ENCODE measurements around the gene MAPK8IP1. TPM values are rescaled to one million over a fixed set of nuclear protein-coding genes. Genes with fewer than 3 reads are reported as not detected.

MAPK8IP1 gene
- total and polyA plus RNA-seq, 8 donors: 21.3 to 49.7 (median 33.5) TPM

DNA sequence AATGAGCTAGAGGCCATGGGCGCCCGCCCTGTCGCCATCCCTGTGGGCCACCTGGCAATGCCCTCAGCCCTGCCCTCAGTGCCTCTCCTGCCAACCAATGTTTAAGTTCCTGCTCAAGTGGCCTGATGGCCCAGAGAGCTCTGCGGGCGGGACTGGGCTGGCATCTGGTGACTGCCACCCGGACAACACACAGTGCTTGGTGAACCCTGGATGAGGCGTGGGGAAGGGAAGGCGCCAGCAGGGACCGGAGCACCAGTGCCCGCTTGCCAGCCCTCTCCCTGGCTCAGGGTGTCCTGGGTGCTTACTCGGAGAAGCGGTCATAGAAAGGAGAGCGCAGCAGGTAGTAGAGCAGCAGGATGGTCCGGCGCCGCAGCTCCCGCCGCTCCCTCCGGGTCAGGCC, 28.1 kb downstream of the MAPK8IP1 start:
- H3K4me3 ChIP-seq: no peak overlapping the region
- intact Hi-C loops (cut with DNase I): loop anchor here in 1 of 3 donors (10.0 kb wide), 1 partner anchor 49 kb away; no protein-coding TSS in a partner anchor
- ATAC-seq (no peak), DNase-seq (no peak), FAIRE-seq (no peak)
- peaks cover 4 to 35% (median 32%) of the 10 kb centered on the region in 3 donors for H3K36me3 ChIP-seq
- no peak overlapping the region for H3K27ac ChIP-seq
- H3K27me3 ChIP-seq: no peaks in the 10 kb centered on the region
- H3K4me1 ChIP-seq: peaks cover 7 to 11% (median 9%) of the 10 kb centered on the region in 3 donors
- TF ChIP-seq, protein P1, sequence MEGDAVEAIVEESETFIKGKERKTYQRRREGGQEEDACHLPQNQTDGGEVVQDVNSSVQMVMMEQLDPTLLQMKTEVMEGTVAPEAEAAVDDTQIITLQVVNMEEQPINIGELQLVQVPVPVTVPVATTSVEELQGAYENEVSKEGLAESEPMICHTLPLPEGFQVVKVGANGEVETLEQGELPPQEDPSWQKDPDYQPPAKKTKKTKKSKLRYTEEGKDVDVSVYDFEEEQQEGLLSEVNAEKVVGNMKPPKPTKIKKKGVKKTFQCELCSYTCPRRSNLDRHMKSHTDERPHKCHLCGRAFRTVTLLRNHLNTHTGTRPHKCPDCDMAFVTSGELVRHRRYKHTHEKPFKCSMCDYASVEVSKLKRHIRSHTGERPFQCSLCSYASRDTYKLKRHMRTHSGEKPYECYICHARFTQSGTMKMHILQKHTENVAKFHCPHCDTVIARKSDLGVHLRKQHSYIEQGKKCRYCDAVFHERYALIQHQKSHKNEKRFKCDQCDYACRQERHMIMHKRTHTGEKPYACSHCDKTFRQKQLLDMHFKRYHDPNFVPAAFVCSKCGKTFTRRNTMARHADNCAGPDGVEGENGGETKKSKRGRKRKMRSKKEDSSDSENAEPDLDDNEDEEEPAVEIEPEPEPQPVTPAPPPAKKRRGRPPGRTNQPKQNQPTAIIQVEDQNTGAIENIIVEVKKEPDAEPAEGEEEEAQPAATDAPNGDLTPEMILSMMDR (IDR thresholded peaks at IDR 0.05): no peak
- WGBS, 2 donors: 93 to 97% methylated on average over 19 of the region's 19 CpGs
- H3K9me3 ChIP-seq: no peaks in the 10 kb centered on the region

DNA sequence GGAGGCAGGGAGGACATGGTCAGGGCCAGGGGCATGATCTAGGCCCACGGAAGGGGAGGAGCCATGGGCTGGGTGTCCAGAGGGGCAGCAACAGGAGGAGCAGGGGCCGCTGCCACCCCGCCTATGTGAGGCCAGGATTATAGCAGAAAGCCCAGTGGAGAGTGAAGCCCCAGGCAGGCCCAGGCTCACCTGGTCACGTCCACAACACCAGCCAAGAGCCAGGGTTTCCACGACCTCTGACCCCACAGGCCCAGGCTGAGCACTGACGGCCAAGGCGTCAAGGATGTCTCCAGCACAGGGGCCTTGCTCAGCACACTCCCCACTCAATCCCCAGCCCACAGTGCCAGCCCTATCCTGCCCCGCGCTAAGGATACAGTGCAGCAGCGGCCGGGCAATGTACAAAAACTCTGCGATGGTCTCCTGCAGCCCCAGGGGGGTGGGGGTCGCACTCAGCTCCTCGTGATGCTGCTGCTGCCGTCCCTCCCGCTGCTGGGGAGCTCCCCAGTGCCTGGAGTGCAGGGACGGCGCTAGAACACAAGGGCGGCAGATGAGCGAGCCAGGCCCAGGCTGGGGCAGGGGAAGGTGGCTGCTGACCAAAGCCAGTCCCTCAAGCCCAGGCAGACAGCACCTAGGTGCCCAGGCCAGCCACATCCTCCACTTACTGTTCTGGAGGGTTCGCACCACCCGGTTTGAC, 28.6 kb downstream of the MAPK8IP1 start:
- FAIRE-seq: no peak

DNA sequence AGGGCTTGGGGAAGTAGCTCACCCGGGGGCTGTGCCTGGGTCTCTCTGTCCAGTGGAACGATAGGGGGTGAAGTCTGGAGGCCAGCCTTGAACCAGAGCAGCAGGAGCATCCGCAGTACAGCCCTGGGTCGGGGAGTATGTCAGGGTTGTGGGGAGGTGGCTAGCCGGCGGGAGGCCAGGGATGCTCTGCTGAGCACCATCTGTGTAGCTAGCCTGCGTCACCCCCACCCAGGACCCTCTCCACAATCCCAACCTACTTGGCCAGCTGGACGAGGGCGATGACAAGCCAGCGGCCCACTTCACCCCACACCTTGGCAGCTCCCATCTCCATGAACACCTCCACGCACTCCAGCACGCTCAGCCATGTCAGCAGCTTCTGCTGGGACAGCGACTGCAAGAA, 30.0 kb downstream of the MAPK8IP1 start:
- Histone ChIP-seq H3K36me3 (peaks cover 2 to 32% (median 24%) of the 10 kb centered on the region in 3 donors), H3K4me3 (no peak overlapping the region), H3K27ac (no peak overlapping the region), H3K27me3 (no peaks in the 10 kb centered on the region), H3K9me3 (no peaks in the 10 kb centered on the region), H3K4me1 (peaks cover 7 to 10% (median 9%) of the 10 kb centered on the region in 3 donors)
- intact Hi-C loops (cut with DNase I): loop anchor here in 1 of 3 donors (10.0 kb wide), 1 partner anchor 51 kb away; no protein-coding TSS in a partner anchor
- 80 to 83% methylated on average over 13 of the region's 13 CpGs for WGBS, 2 donors
- TF ChIP-seq, protein P1 (IDR thresholded peaks at IDR 0.05): no peak
- no peak for FAIRE-seq
- ATAC-seq: no peak
- peak in 2 of 6 donors; percentile 29 to 68 for DNase-seq

More for the DNA sequence above, 28.6 kb downstream of the MAPK8IP1 start:
- H3K4me3 ChIP-seq: no peak overlapping the region
- WGBS, 2 donors: 83% methylated on average over 22 of the region's 22 CpGs
- TF ChIP-seq, protein P1 (IDR thresholded peaks at IDR 0.05): no peak
- H3K4me1 ChIP-seq: peaks cover 7 to 10% (median 9%) of the 10 kb centered on the region in 3 donors
- no peaks in the 10 kb centered on the region for H3K27me3 ChIP-seq
- no peak overlapping the region for H3K27ac ChIP-seq
- no peaks in the 10 kb centered on the region for H3K9me3 ChIP-seq
- intact Hi-C loops (cut with DNase I): loop anchor here in 1 of 3 donors (10.0 kb wide), 1 partner anchor 49 kb away; no protein-coding TSS in a partner anchor
- ATAC-seq (no peak), DNase-seq (peak in 2 of 6 donors; percentile 35 to 66)
- peaks cover 4 to 35% (median 32%) of the 10 kb centered on the region in 3 donors for H3K36me3 ChIP-seq

DNA sequence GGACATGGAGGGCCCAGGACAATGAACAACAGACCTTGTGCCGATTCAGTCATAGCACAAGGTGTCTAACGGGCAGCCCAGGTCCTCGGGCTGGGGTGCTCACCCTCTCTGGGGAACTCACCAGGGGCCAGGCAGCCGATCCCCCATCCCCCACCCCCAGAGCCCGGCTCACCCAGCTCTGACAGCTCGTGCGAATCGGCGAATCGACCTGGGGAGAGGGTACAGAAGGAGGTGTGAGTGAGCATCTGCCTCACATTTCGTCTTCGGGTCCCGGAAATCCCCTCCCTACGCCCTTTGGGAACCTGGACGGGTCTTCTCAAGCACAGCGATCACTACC, 31.8 kb downstream of the MAPK8IP1 start:
- no peaks in the 10 kb centered on the region for H3K27me3 ChIP-seq
- FAIRE-seq: no peak
- TF ChIP-seq, protein P1 (IDR thresholded peaks at IDR 0.05): no peak
- H3K9me3 ChIP-seq: no peaks in the 10 kb centered on the region
- H3K4me3 ChIP-seq: peak overlapping the region; percentile 65 to 95 (median 92)
- H3K36me3 ChIP-seq: peaks cover 0 to 23% (median 18%) of the 10 kb centered on the region in 3 donors
- peaks cover 18 to 21% (median 19%) of the 10 kb centered on the region in 3 donors for H3K4me1 ChIP-seq
- intact Hi-C loops (cut with DNase I): loop anchor here in 1 of 3 donors (10.0 kb wide), 1 partner anchor 52 kb away; no protein-coding TSS in a partner anchor
- no peak for ATAC-seq
- H3K27ac ChIP-seq: peak overlapping the region; percentile 80 to 93 (median 88)
- DNase-seq: peak in 3 of 6 donors; percentile 56 to 83 (median 69)
- 2 to 3% methylated on average over 15 to 16 of the region's 16 CpGs for WGBS, 2 donors
